Neuronal stem cell (in vitro differentiated cells): ENCODE measurements around the gene GPR12.
A peak's percentile ranks its signal among the peaks of the same experiment; 100 is the strongest.

Experiments used
- DNase-seq: peaks from one replicate; pipeline ENCODE4 v3.0.0-alpha.2; 2013; ENCODE audit warnings: low spot score
- H2AFZ ChIP-seq: one replicate; pipeline ENCODE4 v1.6.1; 2013; ENCODE audit warnings: mild to moderate bottlenecking, low read length, inconsistent platforms
- H2AK5ac ChIP-seq: 2 replicates; pipeline ENCODE4 v1.6.1; 2013; ENCODE audit warnings: low read depth, mild to moderate bottlenecking, inconsistent platforms, low read length, moderate library complexity, mixed read lengths
- H2BK120ac ChIP-seq: 2 replicates; pipeline ENCODE4 v1.6.1; 2013; ENCODE audit warnings: low read depth, mild to moderate bottlenecking, inconsistent platforms, low read length, moderate library complexity, mixed read lengths
- H2BK12ac ChIP-seq: one replicate; pipeline ENCODE4 v1.6.1; 2013; ENCODE audit warnings: low read length, inconsistent platforms
- H2BK15ac ChIP-seq: 2 replicates; pipeline ENCODE4 v1.6.1; 2013; ENCODE audit warnings: mild to moderate bottlenecking, low read length, inconsistent platforms, mixed read lengths
- H2BK5ac ChIP-seq: one replicate; pipeline ENCODE4 v1.6.1; 2013; ENCODE audit warnings: inconsistent platforms, mild to moderate bottlenecking, low read length, moderate library complexity
- H3K14ac ChIP-seq: one replicate; pipeline ENCODE4 v1.6.1; 2013; ENCODE audit warnings: low read length, inconsistent platforms
- H3K18ac ChIP-seq: 2 replicates; pipeline ENCODE4 v1.6.1; 2013; ENCODE audit warnings: low read length, inconsistent platforms
- H3K23ac ChIP-seq: 2 replicates; pipeline ENCODE4 v1.6.1; 2013; ENCODE audit warnings: low read depth, mild to moderate bottlenecking, mixed read lengths, low read length, inconsistent platforms; ENCODE audit not compliant: poor library complexity
- H3K27ac ChIP-seq: replicated peaks from 3 replicates; pipeline ENCODE4 v1.5.1; 2013; ENCODE audit warnings: low read length, inconsistent platforms
- H3K27me3 ChIP-seq, 3 experiments: 2 replicates each; pipeline ENCODE4 v1.6.1; 2013; ENCODE audit warnings: low read length in 3 of 3, mild to moderate bottlenecking in 2 of 3, inconsistent platforms in 1 of 3, low read depth in 1 of 3, mixed read lengths in 1 of 3, moderate library complexity in 1 of 3; ENCODE audit not compliant: control insufficient read depth in 3 of 3, insufficient read depth in 3 of 3
- H3K36me3 ChIP-seq, 2 donors: replicated peaks in 1 of 2; 2 replicates each; pipeline ENCODE4 v1.6.1; 2013; ENCODE audit warnings: low read length in 2 of 2; ENCODE audit not compliant: control insufficient read depth in 2 of 2, insufficient read depth in 2 of 2
- H3K4ac ChIP-seq: 2 replicates; pipeline ENCODE4 v1.6.1; 2013; ENCODE audit warnings: inconsistent platforms, mild to moderate bottlenecking, low read length, moderate library complexity
- H3K4me1 ChIP-seq, 2 donors: 1 replicate in 1 of 2; 2 replicates in 1 of 2; pipeline ENCODE4 v1.6.1; 2013; ENCODE audit warnings: low read length in 2 of 2, low read depth in 1 of 2; ENCODE audit not compliant: control insufficient read depth in 2 of 2, insufficient read depth in 1 of 2
- H3K4me2 ChIP-seq: one replicate; pipeline ENCODE4 v1.6.1; 2013; ENCODE audit warnings: mild to moderate bottlenecking, low read length, inconsistent platforms; ENCODE audit not compliant: insufficient read depth, poor library complexity, severe bottlenecking
- H3K4me3 ChIP-seq, 2 donors: 2 replicates each; pipeline ENCODE4 v1.5.1; 2013; ENCODE audit warnings: low read length in 2 of 2, mild to moderate bottlenecking in 2 of 2, inconsistent platforms in 1 of 2, moderate library complexity in 1 of 2
- H3K79me1 ChIP-seq: one replicate; pipeline ENCODE4 v1.6.1; 2013; ENCODE audit warnings: low read depth, mild to moderate bottlenecking, inconsistent platforms, low read length, moderate library complexity
- H3K9ac ChIP-seq: one replicate; pipeline ENCODE4 v1.6.1; 2013; ENCODE audit warnings: mild to moderate bottlenecking, low read depth, low read length, inconsistent platforms; ENCODE audit not compliant: poor library complexity
- H3K9me3 ChIP-seq, 2 donors: replicated peaks in 1 of 2; 2 replicates each; pipeline versions ENCODE3 to v1.6.1; 2013; ENCODE audit warnings: low read length in 2 of 2, mild to moderate bottlenecking in 2 of 2, inconsistent platforms in 1 of 2, low read depth in 1 of 2, mixed read lengths in 1 of 2, moderate library complexity in 1 of 2; ENCODE audit not compliant: control insufficient read depth in 2 of 2, insufficient read depth in 1 of 2
- H4K8ac ChIP-seq: one replicate; pipeline ENCODE4 v1.6.1; 2013; ENCODE audit warnings: low read depth, mild to moderate bottlenecking, inconsistent platforms, low read length, moderate library complexity
- H4K91ac ChIP-seq: one replicate; pipeline ENCODE4 v1.6.1; 2013; ENCODE audit warnings: low read length, low read depth, mild to moderate bottlenecking, inconsistent platforms; ENCODE audit not compliant: poor library complexity
- WGBS, 2 donors: extraction: QIAGEN DNeasy Blood & Tissue Kit; methylation state at CpG; one replicate each; pipeline ENCODE4 v1.1.7; 2013; ENCODE audit warnings: missing lambda C conversion rate in 2 of 2, mixed read lengths in 1 of 2; ENCODE audit not compliant: insufficient read length in 2 of 2, insufficient replicate concordance in 1 of 2; ENCODE audit errors: extremely low coverage in 2 of 2; 5-methylcytosine and 5-hydroxymethylcytosine counted together

GPR12 gene

GRCh38 chr13:26707122-26708006 lies 53.2 kb downstream of the GPR12 start:
- Histone ChIP-seq H3K4me1 (no peaks in the 10 kb centered on the region), H3K36me3 (no peaks in the 10 kb centered on the region), H3K23ac (no peak overlapping the region), H3K4me2 (no peak overlapping the region), H2BK15ac (no peak overlapping the region), H2AFZ (no peak overlapping the region), H2BK12ac (no peak overlapping the region), H3K4ac (no peak overlapping the region), H2BK5ac (no peak overlapping the region), H4K8ac (no peak overlapping the region), H3K9ac (peak overlapping the region; percentile 72), H3K4me3 (no peak overlapping the region), H3K14ac (no peak overlapping the region), H3K27me3 (no peaks in the 10 kb centered on the region), H3K79me1 (no peaks in the 10 kb centered on the region), H3K18ac (no peak overlapping the region), H3K27ac (no peak overlapping the region), H2AK5ac (peak overlapping the region; percentile 49), H4K91ac (no peak overlapping the region), H2BK120ac (no peak overlapping the region), H3K9me3 (no peaks in the 10 kb centered on the region)
- WGBS, 2 donors: no CpG with 5 or more reads among the region's 13 CpGs
- DNase-seq: peak; percentile 48

GRCh38 chr13:26706381-26706780 lies 54.2 kb downstream of the GPR12 start:
- Histone ChIP-seq H3K4me2 (no peak overlapping the region), H3K27me3 (no peaks in the 10 kb centered on the region), H2AK5ac (no peak overlapping the region), H3K23ac (no peak overlapping the region), H3K4me3 (no peak overlapping the region), H3K79me1 (no peaks in the 10 kb centered on the region), H3K9ac (no peak overlapping the region), H3K4ac (no peak overlapping the region), H3K9me3 (no peaks in the 10 kb centered on the region), H3K27ac (no peak overlapping the region), H3K18ac (no peak overlapping the region), H2BK15ac (no peak overlapping the region), H3K36me3 (no peaks in the 10 kb centered on the region), H2BK5ac (no peak overlapping the region), H4K91ac (no peak overlapping the region), H3K4me1 (no peaks in the 10 kb centered on the region), H4K8ac (no peak overlapping the region), H2BK120ac (no peak overlapping the region), H3K14ac (no peak overlapping the region), H2BK12ac (no peak overlapping the region), H2AFZ (no peak overlapping the region)
- no CpG with 5 or more reads among the region's 7 CpGs for WGBS, 2 donors
- no peak for DNase-seq

DNA sequence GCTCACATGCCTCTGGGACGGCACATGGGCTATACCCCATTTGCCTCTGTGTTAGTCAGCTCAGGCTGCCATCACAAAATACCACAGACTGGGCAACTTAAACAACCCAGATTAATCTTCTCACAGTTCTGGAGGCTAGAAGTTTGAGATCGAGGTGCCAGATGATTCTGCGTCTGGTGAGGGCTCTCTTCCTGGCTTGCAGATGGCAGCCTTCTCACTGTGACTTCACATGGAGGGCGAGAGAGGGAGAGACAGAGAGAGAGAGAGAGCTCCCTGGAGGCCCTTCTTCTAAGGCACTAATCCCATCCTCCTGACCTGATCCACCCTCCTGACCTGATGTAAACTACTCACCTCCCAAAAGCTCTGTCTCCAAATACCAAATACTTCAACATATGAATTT lies 55.0 kb downstream of the GPR12 start:
- Histone ChIP-seq H3K4me2 (no peak overlapping the region), H3K4me3 (no peak overlapping the region), H3K79me1 (no peaks in the 10 kb centered on the region), H3K18ac (no peak overlapping the region), H2BK5ac (no peak overlapping the region), H4K91ac (no peak overlapping the region), H3K14ac (no peak overlapping the region), H4K8ac (no peak overlapping the region), H2BK12ac (no peak overlapping the region), H3K36me3 (no peaks in the 10 kb centered on the region), H3K9ac (no peak overlapping the region), H3K23ac (no peak overlapping the region), H3K4ac (no peak overlapping the region), H3K9me3 (no peaks in the 10 kb centered on the region), H3K27ac (no peak overlapping the region), H2BK15ac (no peak overlapping the region), H3K27me3 (no peaks in the 10 kb centered on the region), H3K4me1 (no peaks in the 10 kb centered on the region), H2BK120ac (no peak overlapping the region), H2AFZ (no peak overlapping the region), H2AK5ac (no peak overlapping the region)
- WGBS, 2 donors: no CpG with 5 or more reads among the region's 4 CpGs
- no peak for DNase-seq
